Right lobe of liver (tissue), 6 donors: ENCODE results near the gene NR5A1. TPM values are rescaled to one million over a fixed set of nuclear protein-coding genes. Genes with fewer than 3 reads are reported as not detected.

Source experiments
- ATAC-seq, 4 donors: fragments of 200-7000 bp; cut with Tn5 transposase; one replicate each; pipeline ENCODE4 v1.9.1; 2020; ENCODE audit warnings: mild to moderate bottlenecking in 4 of 4, moderate library complexity in 4 of 4
- DNase-seq, 3 donors: peaks; one replicate each; pipeline ENCODE4 v3.0.0-alpha.2; 2020
- H3K27ac ChIP-seq, 3 donors: fragments of 200-600 bp; one replicate each; pipeline ENCODE4 v1.8.0; 2022
- H3K27me3 ChIP-seq, 2 donors: fragments of 200-600 bp; one replicate each; pipeline ENCODE4 v1.8.0; 2022
- H3K36me3 ChIP-seq, 4 donors: fragments of 200-600 bp; sonication (generic) in 1 of 4; one replicate each; pipeline versions ENCODE4 v1.5.1 to v1.8.0; 2017 to 2022; ENCODE audit warnings: control low read depth in 1 of 4
- H3K4me1 ChIP-seq, 4 donors: fragments of 200-600 bp; sonication (generic) in 1 of 4; one replicate each; pipeline versions ENCODE4 v1.5.1 to v1.8.0; 2017 to 2022; ENCODE audit warnings: control low read depth in 1 of 4
- H3K4me3 ChIP-seq, 3 donors: fragments of 200-600 bp; one replicate each; pipeline ENCODE4 v1.8.0; 2022
- H3K9me3 ChIP-seq, 4 donors: fragments of 200-600 bp; sonication (generic) in 1 of 4; one replicate each; pipeline versions ENCODE4 v1.5.1 to v1.8.0; 2017 to 2022; ENCODE audit warnings: control low read depth in 1 of 4
- CTCF ChIP-seq, 4 donors: fragments of 200-600 bp in 3 of 4; fragments of 450-650 bp in 1 of 4; IDR thresholded peaks; one replicate each; pipeline versions ENCODE4 v1.5.1 to v1.8.0; 2016 to 2022; ENCODE audit warnings: antibody characterized with exemption in 4 of 4, mild to moderate bottlenecking in 2 of 4
- POLR2A ChIP-seq: fragments of 450-650 bp; IDR thresholded peaks from one replicate; pipeline ENCODE4 v1.6.1; 2017; ENCODE audit warnings: antibody characterized with exemption, mild to moderate bottlenecking
- WGBS: methylation state at CpG from one replicate; pipeline ENCODE4 v1.1.6; 2018; ENCODE audit warnings: low coverage, low lambda C conversion rate; ENCODE audit not compliant: insufficient coverage; ENCODE audit errors: missing lambda C conversion rate; 5-methylcytosine and 5-hydroxymethylcytosine counted together
- intact Hi-C, 2 donors: fragments of 100-400 bp; cut with DNase I; formaldehyde crosslinking; loops; one replicate each; pipeline versions ENCODE4 v1.11.2 to v1.14.1; 2022
- total RNA-seq, 6 experiments: library from RNA; depleted of rRNA in 2 of 6; stranded (reverse); fragments of >200 nt in 2 of 6; fragmentation: NEBNext Ultra II Directional in 3 of 6; extraction: Animal tissue kit (Norgen Biotek cat#: 25700) in 3 of 6; gene quantifications; one replicate each; pipeline versions ENCODE4 v1.1.0 to v1.2.4, GENCODE V29; 2016 to 2023
- donor health status: DM: no; HTN: yes; CAD: no.
- donor health status: DM: no; HTN: no; CAD: no.
- donor health status: DM: no; HTN: no; CAD: no.
- donor health status: DM: no; HTN: yes; CAD: no.
- donor health status: DM: no; HTN: yes; CAD: no.

Gene NR5A1
- total RNA-seq, 6 experiments from 2014 or later: 0.26 TPM; not detected in 5

- ATAC-seq: peak; percentile 83 to 91 (median 86)
- no peaks in the 10 kb centered on the region for H3K27me3 ChIP-seq
- WGBS: 27% methylated on average over 4 of the region's 4 CpGs
- no peaks in the 10 kb centered on the region for H3K9me3 ChIP-seq
- no peaks in the 10 kb centered on the region for H3K36me3 ChIP-seq
- TF ChIP-seq CTCF (IDR thresholded peaks at IDR 0.05) (peak; percentile 52 to 61 (median 57)), POLR2A (no peak)
- intact Hi-C loops: loop anchor here in 1 of 2 donors (10.0 kb wide), 1 partner anchor 63 kb away; no protein-coding TSS in a partner anchor
- no peak overlapping the region for H3K4me3 ChIP-seq
- no peak overlapping the region for H3K27ac ChIP-seq
- no peaks in the 10 kb centered on the region for H3K4me1 ChIP-seq
- peak in 2 of 3 donors; percentile 29 to 56 for DNase-seq
These were observed 44.5 kb upstream of the NR5A1 start for GRCh38 chr9:124551472-124552272.

- no peak overlapping the region for H3K27ac ChIP-seq
- 91% methylated on average over 1 of the region's 2 CpGs for WGBS
- intact Hi-C loops: loop anchor here in 1 of 2 donors (10.0 kb wide), 1 partner anchor 65 kb away; no protein-coding TSS in a partner anchor
These were observed 42.9 kb upstream of the NR5A1 start for GRCh38 chr9:124550072-124550471.

GRCh38 chr9:124549016-124549415 is 41.8 kb upstream of the NR5A1 start:
- ATAC-seq: no peak
- H3K4me3 ChIP-seq: no peak overlapping the region
- H3K4me1 ChIP-seq: no peaks in the 10 kb centered on the region
- no peak for TF ChIP-seq CTCF (IDR thresholded peaks at IDR 0.05)
- no peak for TF ChIP-seq POLR2A
- intact Hi-C loops: no loop called here
- 58% methylated on average over 1 of the region's 1 CpG for WGBS
- H3K27ac ChIP-seq: no peak overlapping the region
- H3K36me3 ChIP-seq: no peaks in the 10 kb centered on the region
- no peak for DNase-seq
- H3K9me3 ChIP-seq: no peaks in the 10 kb centered on the region
- no peaks in the 10 kb centered on the region for H3K27me3 ChIP-seq

More at GRCh38 chr9:124550072-124550471, 42.9 kb upstream of the NR5A1 start:
- H3K4me1 ChIP-seq: no peaks in the 10 kb centered on the region
- no peaks in the 10 kb centered on the region for H3K27me3 ChIP-seq
- DNase-seq (no peak), ATAC-seq (no peak)
- H3K9me3 ChIP-seq: no peaks in the 10 kb centered on the region
- H3K36me3 ChIP-seq: no peaks in the 10 kb centered on the region
- no peak for TF ChIP-seq POLR2A
- TF ChIP-seq CTCF (IDR thresholded peaks at IDR 0.05): no peak
- no peak overlapping the region for H3K4me3 ChIP-seq

GRCh38 chr9:124544535-124544934 is 37.3 kb upstream of the NR5A1 start:
- DNase-seq (no peak), ATAC-seq (no peak)
- Histone ChIP-seq H3K27ac (no peak overlapping the region), H3K36me3 (peaks cover 0 to 5% (median 0%) of the 10 kb centered on the region in 4 donors), H3K9me3 (no peaks in the 10 kb centered on the region), H3K27me3 (no peaks in the 10 kb centered on the region), H3K4me1 (no peaks in the 10 kb centered on the region), H3K4me3 (no peak overlapping the region)
- whole genome bisulfite sequencing: 100% methylated on average over 2 of the region's 2 CpGs
- TF ChIP-seq POLR2A: no peak
- no peak for TF ChIP-seq CTCF (IDR thresholded peaks at IDR 0.05)
- intact Hi-C loops: no loop called here
